ENCODE measurements around the gene FOXL2NB. TPM values are rescaled to one million over a fixed set of nuclear protein-coding genes. Genes with fewer than 3 reads are reported as not detected.

The FOXL2NB gene
- total RNA-seq, 3 donors from 2014 or later, result 0.33 TPM; not detected in 2

DNA sequence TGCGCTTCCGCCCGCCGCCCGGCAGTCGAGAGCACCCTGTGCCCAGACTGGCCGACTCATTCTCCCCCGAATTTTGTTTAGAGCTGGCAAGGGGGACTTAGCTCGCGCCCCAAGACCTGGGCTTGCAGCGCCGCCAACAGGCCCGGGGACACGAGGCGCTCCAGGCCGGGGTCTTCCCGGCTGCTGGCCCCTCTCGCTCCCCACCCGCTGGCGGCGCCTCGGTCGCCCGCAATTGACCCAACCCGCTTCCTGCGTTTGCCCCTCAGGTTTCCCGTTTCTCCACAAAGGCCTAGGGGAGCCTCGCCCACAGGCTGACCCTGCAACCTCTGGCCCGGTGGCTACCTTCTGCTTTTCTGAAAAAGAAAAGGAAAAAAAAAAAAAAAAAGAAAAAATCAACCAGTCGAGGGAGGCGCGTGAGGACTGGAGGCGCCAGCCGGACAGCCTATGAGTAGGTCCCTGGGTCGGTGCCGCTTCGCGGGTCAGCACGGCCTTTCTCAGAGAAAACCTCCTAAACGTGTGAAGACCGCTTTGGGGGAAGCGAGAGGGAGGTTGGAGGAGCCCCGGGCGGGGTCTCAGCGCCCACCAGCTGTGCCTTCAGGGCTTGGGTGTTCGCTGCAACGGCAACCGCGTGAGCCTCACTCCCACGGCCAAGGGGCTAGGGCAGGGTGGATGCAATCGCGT lies 7.3 kb upstream of the FOXL2NB start:
- H3K36me3 ChIP-seq, result no peaks in the 10 kb centered on the region
- DNase-seq (ENCODE audit: low spot score in 2 of 2), result no peak
- H3K27ac ChIP-seq, result no peak overlapping the region
- H3K4me3 ChIP-seq, result no peak overlapping the region
- H3K9me3 ChIP-seq, result no peaks in the 10 kb centered on the region
- intact Hi-C loops (cut with DNase I; ENCODE audit: low total_unique reads), result loop anchor here (10.0 kb wide), 1 partner anchor 385 kb away; no protein-coding TSS in a partner anchor
- TF ChIP-seq POLR2AphosphoS5 (IDR thresholded peaks at IDR 0.05) (no peak), POLR2A (IDR thresholded peaks at IDR 0.05) (no peak)
- TF ChIP-seq, protein P1, sequence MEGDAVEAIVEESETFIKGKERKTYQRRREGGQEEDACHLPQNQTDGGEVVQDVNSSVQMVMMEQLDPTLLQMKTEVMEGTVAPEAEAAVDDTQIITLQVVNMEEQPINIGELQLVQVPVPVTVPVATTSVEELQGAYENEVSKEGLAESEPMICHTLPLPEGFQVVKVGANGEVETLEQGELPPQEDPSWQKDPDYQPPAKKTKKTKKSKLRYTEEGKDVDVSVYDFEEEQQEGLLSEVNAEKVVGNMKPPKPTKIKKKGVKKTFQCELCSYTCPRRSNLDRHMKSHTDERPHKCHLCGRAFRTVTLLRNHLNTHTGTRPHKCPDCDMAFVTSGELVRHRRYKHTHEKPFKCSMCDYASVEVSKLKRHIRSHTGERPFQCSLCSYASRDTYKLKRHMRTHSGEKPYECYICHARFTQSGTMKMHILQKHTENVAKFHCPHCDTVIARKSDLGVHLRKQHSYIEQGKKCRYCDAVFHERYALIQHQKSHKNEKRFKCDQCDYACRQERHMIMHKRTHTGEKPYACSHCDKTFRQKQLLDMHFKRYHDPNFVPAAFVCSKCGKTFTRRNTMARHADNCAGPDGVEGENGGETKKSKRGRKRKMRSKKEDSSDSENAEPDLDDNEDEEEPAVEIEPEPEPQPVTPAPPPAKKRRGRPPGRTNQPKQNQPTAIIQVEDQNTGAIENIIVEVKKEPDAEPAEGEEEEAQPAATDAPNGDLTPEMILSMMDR (IDR thresholded peaks at IDR 0.05), result no peak
- H3K4me1 ChIP-seq, result peaks cover 0 to 21% of the 10 kb centered on the region in 2 donors
- H3K27me3 ChIP-seq, result peaks cover 13 to 91% of the 10 kb centered on the region in 2 donors

DNA sequence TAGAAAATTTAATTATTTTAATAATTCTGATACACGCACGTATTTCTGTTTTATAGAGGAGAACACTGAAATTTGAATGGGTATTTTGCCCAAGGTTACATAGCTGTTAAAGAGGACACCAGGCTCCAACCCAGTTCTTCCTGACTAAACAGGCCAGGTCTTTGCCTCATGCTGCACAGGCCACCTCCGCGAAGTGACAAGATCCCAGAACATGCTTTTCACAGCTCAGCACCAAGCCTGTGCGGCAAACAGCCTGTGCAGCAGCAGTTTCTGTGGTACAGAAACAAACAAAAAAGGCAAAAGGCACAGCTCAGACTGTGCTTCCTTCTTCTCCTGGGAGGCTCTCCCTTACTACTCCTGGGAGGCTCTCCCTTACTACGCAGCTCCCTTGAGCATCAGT lies 6.6 kb upstream of the FOXL2NB start:
- intact Hi-C loops (cut with DNase I; ENCODE audit: low total_unique reads), result loop anchor here (10.0 kb wide), 1 partner anchor 384 kb away; no protein-coding TSS in a partner anchor
- peaks cover 13 to 98% of the 10 kb centered on the region in 2 donors for H3K27me3 ChIP-seq
- H3K27ac ChIP-seq, result no peak overlapping the region
- no peaks in the 10 kb centered on the region for H3K9me3 ChIP-seq
- TF ChIP-seq POLR2A (IDR thresholded peaks at IDR 0.05) (no peak), POLR2AphosphoS5 (IDR thresholded peaks at IDR 0.05) (no peak)
- TF ChIP-seq, protein P1 (IDR thresholded peaks at IDR 0.05), result no peak
- no peak overlapping the region for H3K4me3 ChIP-seq
- no peak for DNase-seq (ENCODE audit: low spot score in 2 of 2)
- H3K4me1 ChIP-seq, result peaks cover 0 to 21% of the 10 kb centered on the region in 2 donors
- no peaks in the 10 kb centered on the region for H3K36me3 ChIP-seq

DNA sequence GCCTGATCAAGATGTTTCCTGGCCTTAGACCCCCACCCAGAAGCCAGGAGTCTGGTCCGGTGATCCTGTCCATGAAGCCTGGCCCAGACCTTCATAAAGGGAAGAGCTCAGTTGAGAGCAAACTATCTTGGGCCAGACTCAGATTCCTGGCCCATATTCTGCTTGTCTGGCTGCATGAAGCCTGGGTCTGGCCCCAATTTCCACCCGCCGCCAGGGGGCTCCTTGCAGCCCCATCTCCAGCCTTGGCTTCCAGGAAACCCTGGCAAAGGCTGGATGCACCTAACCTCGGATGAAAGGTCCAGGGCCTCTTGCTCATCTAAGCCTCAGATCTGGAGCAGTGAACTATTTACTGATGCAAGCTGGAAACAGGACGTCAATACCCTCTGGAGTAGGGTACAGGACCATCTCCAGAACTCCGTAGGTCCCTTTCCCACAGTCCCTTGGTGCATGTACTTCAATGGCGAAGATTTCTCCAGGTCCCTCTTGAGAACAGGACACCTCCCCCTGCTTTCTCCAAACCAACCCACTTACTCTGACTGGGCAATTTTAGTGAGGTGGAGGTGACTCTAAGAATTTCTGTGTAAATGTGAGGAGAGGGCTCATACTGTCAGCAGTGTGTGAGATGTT lies 5.6 kb upstream of the FOXL2NB start:
- intact Hi-C loops (cut with DNase I; ENCODE audit: low total_unique reads), result loop anchor here (10.0 kb wide), 1 partner anchor 383 kb away; no protein-coding TSS in a partner anchor
- Histone ChIP-seq H3K27ac (no peak overlapping the region), H3K36me3 (no peaks in the 10 kb centered on the region), H3K4me3 (no peak overlapping the region), H3K9me3 (no peaks in the 10 kb centered on the region), H3K4me1 (peaks cover 0 to 26% of the 10 kb centered on the region in 2 donors), H3K27me3 (peaks cover 13 to 99% of the 10 kb centered on the region in 2 donors)
- TF ChIP-seq, protein P1 (IDR thresholded peaks at IDR 0.05), result no peak
- no peak for TF ChIP-seq POLR2AphosphoS5 (IDR thresholded peaks at IDR 0.05)
- no peak for TF ChIP-seq POLR2A (IDR thresholded peaks at IDR 0.05)
- no peak for DNase-seq (ENCODE audit: low spot score in 2 of 2)

DNA sequence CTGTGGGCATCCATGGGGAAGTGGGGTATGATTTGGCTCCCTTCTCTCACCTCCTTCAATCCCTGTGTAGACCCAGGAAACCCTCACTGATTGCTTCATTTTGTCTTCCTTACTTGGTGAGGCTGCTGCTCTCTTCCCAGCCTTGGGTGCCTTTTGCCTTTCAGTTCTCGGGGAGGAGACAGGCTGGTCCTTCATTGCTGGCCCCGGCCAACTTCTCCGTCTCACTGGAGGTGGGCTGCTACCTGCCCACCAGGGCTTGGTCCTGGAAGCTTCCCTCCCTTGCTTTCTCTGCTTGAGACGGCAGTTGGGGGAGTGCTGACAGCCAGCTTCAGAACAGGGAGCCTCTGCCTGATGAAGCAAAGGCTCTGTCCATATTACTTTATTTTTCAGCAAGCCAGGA lies 4.7 kb upstream of the FOXL2NB start:
- TF ChIP-seq POLR2AphosphoS5 (IDR thresholded peaks at IDR 0.05), result no peak
- TF ChIP-seq, protein P1 (IDR thresholded peaks at IDR 0.05), result no peak
- no peak for TF ChIP-seq POLR2A (IDR thresholded peaks at IDR 0.05)
- H3K27me3 ChIP-seq, result peaks cover 13 to 99% of the 10 kb centered on the region in 2 donors
- H3K4me1 ChIP-seq, result peaks cover 0 to 27% of the 10 kb centered on the region in 2 donors
- intact Hi-C loops (cut with DNase I; ENCODE audit: low total_unique reads), result loop anchor here (10.0 kb wide), 1 partner anchor 383 kb away; no protein-coding TSS in a partner anchor
- H3K4me3 ChIP-seq, result no peak overlapping the region
- no peaks in the 10 kb centered on the region for H3K9me3 ChIP-seq
- H3K36me3 ChIP-seq, result no peaks in the 10 kb centered on the region
- H3K27ac ChIP-seq, result no peak overlapping the region
- no peak for DNase-seq (ENCODE audit: low spot score in 2 of 2)
